Measurements from ENCODE around the gene TOPAZ1.

- TF ChIP-seq, protein P1, sequence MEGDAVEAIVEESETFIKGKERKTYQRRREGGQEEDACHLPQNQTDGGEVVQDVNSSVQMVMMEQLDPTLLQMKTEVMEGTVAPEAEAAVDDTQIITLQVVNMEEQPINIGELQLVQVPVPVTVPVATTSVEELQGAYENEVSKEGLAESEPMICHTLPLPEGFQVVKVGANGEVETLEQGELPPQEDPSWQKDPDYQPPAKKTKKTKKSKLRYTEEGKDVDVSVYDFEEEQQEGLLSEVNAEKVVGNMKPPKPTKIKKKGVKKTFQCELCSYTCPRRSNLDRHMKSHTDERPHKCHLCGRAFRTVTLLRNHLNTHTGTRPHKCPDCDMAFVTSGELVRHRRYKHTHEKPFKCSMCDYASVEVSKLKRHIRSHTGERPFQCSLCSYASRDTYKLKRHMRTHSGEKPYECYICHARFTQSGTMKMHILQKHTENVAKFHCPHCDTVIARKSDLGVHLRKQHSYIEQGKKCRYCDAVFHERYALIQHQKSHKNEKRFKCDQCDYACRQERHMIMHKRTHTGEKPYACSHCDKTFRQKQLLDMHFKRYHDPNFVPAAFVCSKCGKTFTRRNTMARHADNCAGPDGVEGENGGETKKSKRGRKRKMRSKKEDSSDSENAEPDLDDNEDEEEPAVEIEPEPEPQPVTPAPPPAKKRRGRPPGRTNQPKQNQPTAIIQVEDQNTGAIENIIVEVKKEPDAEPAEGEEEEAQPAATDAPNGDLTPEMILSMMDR (IDR thresholded peaks at IDR 0.05) = no peak
- no peak for TF ChIP-seq POLR2AphosphoS5 (IDR thresholded peaks at IDR 0.05)
These were observed 17.7 kb downstream of the TOPAZ1 start for GRCh38 chr3:44259404-44259803.
